NAMALWA (cell line): ENCODE results near the gene MRPL52.
"Not testable (repeated sequence)": the region's sequence is repeated elsewhere in the genome, so short reads cannot be mapped to it uniquely, and the experiment has no call there.

Experiments used
- DNase-seq: peaks from one replicate; pipeline ENCODE4 v3.0.0-alpha.2; 2015; ENCODE audit warnings: low spot score

The MRPL52 gene

DNA sequence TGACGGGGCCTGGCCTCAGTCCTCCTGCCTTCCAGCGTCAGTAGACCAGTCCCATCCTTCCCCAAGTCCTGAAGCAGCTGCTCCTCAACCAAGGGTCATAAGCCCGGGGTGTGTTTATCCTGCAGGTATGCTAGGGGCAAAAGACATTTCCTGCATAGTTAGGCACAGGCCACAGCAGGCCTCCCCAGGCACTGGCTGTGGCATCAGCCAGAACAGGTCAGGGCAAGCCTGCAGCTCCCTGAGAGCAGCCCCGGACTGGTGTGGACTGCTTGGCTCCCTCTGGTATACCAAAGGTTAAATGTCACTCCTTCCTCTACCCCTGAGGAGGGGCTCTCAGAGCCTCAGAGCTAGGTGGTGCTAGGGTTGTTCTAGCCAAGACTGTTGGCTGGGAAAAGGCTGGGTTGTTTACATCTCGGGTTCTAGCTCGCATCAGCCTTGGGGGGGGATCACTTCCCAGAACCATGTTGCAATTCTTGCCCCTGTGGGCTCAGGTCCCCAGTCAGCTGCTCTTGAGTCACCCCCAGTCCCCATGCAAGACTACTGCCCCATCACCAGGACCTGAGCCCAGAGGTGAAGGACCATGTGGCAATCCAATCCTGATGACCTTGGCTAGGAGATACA lies 9.6 kb downstream of the MRPL52 start:
- no peak for DNase-seq

DNA sequence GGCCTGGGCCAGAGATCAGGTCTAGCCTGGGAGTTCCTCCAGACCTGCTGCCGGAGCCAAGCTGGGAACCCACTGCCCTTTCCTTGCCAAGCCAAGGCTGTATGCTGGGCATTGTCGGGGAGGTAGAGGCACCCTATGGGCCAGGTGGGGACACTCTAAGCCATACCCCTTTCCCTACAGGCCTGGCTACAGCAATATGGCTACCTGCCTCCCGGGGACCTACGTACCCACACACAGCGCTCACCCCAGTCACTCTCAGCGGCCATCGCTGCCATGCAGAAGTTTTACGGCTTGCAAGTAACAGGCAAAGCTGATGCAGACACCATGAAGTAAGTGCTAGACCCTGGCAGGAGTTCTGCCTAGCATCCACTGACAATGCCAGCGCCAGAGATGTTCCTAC lies 11.6 kb downstream of the MRPL52 start:
- no peak for DNase-seq

DNA sequence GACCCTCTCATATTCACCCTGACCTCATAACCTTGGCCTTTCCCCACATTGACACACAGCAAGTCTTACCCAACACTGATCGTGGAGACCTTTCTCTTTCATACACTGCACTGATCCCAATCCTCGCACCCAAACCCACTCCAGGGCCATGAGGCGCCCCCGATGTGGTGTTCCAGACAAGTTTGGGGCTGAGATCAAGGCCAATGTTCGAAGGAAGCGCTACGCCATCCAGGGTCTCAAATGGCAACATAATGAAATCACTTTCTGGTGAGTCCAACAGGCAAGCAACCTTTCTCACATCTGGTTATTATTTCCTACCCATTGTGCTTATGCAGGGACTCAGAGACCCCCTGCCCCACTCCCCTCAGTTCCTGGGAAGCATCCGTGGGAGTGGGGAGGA lies 12.1 kb downstream of the MRPL52 start:
- DNase-seq, result no peak

DNA sequence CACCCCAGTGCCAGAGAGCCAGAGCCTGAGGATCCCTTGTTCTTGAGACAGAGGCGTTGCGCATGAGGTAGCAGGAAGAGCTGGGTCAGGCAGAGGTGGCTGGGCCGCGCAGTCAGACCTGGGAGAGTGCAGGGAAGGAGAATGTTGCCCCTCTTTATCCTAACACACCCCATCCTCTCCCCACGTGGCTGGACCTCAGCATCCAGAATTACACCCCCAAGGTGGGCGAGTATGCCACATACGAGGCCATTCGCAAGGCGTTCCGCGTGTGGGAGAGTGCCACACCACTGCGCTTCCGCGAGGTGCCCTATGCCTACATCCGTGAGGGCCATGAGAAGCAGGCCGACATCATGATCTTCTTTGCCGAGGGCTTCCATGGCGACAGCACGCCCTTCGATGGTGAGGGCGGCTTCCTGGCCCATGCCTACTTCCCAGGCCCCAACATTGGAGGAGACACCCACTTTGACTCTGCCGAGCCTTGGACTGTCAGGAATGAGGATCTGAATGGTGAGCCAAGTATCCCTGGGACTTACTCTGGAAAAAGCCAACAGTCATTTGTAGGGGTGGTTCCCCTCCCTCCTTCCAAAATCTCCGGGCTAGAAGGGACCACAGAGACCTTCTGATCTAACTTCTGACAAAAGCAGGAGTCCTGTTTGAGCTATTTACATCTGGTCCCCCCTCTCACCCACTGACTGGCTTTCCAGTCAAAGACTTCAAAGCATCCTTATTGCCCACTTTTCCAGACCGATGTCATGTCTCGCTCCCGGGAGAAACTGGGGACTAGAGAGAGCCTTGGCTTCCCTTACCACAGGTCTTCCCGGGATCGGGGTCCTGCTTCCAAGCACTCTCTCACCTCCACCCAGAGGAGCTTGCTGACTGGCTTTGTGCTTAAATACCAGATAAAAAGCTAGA lies 12.8 kb downstream of the MRPL52 start:
- no peak for DNase-seq

DNA sequence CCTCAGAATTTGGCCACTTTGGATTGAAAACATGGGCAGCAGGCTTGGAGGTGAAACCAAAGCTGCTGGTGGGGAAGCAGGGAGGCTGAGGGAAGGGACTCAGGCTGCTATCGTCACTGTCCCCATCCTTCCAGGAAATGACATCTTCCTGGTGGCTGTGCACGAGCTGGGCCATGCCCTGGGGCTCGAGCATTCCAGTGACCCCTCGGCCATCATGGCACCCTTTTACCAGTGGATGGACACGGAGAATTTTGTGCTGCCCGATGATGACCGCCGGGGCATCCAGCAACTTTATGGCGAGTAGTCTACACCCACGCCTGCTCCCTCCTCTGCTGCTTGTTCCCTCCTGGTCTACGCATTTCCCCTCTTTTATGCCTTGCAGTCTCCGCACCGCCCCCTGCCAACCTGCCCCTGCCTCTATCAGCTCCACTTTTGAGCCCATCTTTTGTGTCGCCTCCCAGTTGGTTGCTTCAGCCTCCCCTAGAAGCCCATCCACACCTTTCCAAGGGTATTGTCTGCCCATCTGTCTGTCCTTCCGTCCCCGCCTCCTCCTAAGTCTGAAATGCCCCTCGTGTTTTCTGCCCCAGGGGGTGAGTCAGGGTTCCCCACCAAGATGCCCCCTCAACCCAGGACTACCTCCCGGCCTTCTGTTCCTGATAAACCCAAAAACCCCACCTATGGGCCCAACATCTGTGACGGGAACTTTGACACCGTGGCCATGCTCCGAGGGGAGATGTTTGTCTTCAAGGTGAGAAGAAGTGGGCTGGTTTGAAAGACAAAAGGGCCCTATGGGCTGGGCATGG lies 13.6 kb downstream of the MRPL52 start:
- DNase-seq, result no peak

DNA sequence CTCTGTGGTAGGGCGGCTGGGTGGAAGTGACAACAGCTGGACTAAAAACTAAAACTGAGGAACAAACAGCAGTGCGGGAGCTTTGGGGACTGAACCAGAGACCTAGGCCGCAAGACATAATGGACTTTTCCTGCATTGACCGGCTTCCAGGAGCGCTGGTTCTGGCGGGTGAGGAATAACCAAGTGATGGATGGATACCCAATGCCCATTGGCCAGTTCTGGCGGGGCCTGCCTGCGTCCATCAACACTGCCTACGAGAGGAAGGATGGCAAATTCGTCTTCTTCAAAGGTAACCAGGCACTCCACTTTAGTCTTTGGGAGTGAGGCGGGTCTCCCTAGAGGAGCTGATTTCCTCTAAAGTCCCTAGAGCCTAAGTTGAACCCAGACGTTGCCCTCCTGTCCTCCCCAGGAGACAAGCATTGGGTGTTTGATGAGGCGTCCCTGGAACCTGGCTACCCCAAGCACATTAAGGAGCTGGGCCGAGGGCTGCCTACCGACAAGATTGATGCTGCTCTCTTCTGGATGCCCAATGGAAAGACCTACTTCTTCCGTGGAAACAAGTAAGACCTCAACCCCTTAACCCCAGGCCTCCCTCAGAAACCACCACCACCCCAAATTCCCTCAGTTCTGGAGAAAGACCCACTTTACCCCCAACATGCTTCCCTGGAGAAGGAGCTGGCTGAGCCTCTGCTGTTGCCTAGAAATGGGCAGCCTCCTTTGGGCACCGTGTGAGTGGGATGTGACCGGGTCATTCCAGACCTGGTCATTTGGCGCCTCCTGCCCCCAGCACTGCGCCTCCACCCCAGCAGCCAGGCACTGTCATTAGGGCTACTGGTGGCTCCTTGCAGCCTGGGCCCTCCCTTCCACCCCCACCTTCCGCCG lies 14.8 kb downstream of the MRPL52 start:
- DNase-seq, result no peak

DNA sequence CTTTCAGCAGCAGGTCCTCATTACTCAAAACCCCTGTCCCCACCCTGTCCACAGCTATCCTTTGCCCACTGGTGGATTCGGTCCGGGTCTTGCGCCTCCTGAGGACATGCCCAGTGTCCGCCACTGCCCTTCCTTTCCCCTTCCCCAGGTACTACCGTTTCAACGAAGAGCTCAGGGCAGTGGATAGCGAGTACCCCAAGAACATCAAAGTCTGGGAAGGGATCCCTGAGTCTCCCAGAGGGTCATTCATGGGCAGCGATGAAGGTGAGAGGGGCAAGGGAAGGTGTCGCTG lies 15.4 kb downstream of the MRPL52 start:
- no peak for DNase-seq

DNA sequence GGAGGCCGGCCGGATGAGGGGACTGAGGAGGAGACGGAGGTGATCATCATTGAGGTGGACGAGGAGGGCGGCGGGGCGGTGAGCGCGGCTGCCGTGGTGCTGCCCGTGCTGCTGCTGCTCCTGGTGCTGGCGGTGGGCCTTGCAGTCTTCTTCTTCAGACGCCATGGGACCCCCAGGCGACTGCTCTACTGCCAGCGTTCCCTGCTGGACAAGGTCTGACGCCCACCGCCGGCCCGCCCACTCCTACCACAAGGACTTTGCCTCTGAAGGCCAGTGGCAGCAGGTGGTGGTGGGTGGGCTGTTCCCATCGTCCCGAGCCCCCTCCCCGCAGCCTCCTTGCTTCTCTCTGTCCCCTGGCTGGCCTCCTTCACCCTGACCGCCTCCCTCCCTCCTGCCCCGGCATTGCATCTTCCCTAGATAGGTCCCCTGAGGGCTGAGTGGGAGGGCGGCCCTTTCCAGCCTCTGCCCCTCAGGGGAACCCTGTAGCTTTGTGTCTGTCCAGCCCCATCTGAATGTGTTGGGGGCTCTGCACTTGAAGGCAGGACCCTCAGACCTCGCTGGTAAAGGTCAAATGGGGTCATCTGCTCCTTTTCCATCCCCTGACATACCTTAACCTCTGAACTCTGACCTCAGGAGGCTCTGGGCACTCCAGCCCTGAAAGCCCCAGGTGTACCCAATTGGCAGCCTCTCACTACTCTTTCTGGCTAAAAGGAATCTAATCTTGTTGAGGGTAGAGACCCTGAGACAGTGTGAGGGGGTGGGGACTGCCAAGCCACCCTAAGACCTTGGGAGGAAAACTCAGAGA lies 16.3 kb downstream of the MRPL52 start:
- no peak for DNase-seq

DNA sequence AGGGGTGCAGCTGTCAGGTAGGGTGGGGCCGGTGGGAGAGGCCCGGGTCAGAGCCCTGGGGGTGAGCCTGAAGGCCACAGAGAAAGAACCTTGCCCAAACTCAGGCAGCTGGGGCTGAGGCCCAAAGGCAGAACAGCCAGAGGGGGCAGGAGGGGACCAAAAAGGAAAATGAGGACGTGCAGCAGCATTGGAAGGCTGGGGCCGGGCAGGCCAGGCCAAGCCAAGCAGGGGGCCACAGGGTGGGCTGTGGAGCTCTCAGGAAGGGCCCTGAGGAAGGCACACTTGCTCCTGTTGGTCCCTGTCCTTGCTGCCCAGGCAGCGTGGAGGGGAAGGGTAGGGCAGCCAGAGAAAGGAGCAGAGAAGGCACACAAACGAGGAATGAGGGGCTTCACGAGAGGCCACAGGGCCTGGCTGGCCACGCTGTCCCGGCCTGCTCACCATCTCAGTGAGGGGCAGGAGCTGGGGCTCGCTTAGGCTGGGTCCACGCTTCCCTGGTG lies 17.2 kb downstream of the MRPL52 start:
- DNase-seq, result no peak

DNA sequence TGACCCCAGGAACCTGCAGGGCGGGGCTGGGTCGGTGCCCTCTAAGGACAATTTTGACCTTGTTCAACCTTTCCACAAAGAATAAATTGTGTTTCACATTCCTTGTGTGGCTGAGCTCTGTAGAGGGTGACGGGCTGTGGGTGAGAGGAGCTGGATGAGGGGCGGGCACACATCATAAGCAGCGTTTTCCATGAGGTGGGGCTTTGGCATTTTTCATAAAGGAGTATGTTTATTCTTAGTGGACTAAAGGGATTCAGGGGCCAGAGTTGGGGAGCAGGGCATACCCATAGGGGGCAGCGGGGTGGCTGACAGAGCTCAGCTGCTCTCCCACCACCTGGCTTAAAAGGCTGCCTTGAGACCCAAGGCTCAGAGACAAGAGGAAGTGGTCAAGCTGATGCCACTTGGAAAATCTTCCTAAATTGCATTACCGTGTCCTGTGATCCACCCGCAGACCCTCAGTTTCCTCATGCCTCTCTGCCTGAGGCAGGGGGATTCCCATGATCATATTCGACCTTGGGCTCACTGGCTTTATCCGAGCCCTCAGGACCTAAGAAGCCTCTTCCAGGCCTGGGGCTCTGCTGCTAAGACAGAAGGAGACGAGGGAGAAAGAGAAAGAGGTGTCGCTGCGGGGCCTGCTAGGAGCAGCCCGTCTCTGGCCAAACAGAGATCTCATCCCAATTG lies 18.1 kb downstream of the MRPL52 start:
- DNase-seq, result no peak

DNA sequence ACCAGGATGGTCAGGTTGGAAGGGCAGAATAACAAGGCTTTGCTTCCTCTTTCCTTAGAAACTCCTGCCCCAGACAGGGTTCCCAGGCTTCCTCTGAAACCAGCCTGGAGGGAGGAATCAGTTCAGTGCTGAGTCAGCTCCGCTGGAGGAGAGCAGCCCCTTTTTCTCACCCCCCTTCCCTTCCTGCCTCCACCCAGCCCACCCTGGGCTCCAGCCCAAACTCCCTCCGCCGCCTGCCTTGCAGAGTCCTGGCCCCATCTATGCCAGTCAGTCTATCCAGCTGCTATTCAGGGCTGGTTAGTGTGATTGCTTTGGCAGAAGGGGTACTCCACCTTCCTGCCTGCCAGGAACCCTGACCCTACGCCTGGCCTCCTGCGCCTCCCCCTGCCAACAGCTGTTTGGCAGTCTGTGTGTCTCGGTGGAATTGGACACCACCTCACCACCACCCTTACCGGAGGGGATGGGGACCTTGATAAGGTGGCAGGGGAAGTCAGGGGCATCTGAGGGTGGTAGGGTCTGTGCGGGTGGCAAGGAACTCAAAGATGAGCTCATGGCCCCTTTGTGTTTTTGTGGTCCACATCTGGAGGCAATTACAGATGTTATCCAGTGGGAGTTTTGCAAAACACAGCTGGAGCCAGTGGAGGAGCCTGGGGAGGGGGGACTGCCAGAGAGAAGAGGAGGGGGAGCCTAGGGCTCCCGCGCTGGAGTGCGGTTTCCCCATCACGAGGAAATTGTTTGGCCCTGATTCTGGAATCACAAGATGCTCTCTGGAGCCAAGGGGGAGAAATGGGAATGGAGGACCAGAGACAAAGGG lies 18.9 kb downstream of the MRPL52 start:
- no peak for DNase-seq

DNA sequence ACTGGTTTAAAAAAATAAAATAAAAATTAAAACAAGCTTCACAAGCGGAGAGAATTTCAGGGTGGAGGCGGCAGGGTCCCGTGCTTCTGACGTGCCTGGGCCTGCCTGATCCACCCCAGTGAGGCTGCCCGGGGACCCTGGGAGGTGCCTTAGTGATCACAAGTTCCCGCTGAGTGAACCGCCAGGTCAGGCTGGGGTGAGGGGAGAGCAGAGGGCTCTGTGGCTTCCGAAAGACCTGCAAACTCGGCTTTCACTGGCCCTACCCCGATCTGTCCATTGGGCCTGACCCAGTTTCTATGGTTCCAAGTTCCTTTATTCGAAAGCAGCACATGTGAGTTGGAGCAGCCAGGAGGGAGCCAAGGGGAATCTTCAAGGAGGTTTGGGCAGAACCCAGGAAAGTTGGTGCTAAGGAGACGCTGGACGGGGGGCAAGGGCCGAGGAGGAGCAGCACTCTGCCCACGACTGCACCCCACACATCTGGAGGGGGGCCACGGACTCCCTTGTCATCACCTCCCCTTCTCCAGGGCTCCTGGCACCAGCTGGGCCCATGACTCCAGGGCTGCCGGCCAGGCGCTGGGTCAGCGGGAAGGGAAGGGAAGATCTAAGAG lies 19.6 kb downstream of the MRPL52 start:
- DNase-seq, result no peak

DNA sequence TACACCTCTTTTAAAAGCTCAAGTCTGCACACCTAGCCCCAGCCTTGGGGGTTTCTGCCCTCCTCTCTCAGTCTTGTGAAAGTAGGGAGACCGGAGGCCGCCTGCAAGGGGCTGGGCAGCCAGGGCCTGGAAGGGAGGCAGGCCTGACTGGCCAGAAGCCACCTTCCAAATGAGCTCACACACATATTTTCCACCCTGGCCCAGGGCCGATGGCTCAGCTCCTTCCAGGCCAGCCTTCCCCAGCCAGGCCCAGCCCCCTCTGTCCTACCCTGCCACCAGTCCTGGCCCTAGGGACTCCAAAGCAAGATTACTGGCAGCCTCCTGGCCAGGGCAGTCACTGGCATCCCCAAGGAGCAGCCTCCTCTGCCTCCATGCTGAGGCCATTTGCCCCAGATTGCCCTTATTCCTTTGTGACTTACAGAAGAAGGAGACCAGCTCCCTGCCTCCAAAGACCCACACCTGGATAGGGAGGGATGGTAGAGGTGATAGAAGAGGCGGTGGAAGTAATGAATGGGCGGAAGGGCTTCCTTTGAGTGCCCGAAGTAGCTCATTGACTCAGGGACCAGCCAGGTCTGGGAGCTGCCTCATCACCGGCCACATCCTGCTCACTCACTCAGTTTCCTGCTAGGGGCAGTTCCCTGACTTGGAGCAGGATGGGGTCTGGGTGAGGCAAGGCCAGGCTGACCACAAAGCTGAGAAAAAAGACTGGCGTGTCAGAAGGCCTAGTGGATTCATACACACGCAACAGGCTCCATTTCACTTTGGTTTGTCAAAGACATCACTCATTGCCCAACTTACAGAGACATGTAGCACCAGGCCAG lies 21.5 kb downstream of the MRPL52 start:
- no peak for DNase-seq

DNA sequence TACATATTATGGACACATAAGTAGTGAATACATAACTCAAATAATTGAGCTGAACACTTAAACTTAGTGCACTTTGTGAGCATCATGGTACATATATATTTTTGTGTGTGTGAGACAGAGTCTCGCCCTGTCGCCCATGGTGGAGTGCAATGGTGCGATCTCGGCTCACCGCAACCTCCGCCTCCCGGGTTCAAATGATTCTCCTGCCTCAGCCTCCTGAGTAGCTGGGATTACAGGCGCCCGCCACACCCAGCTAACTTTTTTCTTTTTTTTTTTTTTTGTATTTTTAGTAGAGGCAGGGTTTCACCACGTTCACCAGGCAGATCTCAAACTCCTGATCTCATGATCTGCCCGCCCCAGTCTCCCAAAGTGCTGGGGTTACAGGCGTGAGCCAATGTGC lies 22.5 kb downstream of the MRPL52 start:
- not testable (repeated sequence) for DNase-seq

DNA sequence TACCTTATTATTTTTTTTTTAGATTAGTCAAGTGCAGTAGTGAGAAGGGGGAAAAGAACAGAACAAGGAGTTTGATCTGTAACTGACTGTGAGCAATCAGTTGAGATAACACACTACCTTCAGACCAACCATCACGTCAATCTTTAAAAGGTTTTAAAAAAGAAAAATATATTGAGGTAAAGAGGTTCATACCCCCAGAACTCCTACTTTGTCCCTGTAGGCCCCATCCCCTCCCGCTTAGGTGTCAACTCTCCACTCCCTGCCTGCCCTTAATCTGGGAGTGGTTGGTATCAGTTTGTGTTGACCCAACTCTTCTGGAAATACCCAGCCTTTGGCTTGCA lies 22.9 kb downstream of the MRPL52 start:
- no peak for DNase-seq

DNA sequence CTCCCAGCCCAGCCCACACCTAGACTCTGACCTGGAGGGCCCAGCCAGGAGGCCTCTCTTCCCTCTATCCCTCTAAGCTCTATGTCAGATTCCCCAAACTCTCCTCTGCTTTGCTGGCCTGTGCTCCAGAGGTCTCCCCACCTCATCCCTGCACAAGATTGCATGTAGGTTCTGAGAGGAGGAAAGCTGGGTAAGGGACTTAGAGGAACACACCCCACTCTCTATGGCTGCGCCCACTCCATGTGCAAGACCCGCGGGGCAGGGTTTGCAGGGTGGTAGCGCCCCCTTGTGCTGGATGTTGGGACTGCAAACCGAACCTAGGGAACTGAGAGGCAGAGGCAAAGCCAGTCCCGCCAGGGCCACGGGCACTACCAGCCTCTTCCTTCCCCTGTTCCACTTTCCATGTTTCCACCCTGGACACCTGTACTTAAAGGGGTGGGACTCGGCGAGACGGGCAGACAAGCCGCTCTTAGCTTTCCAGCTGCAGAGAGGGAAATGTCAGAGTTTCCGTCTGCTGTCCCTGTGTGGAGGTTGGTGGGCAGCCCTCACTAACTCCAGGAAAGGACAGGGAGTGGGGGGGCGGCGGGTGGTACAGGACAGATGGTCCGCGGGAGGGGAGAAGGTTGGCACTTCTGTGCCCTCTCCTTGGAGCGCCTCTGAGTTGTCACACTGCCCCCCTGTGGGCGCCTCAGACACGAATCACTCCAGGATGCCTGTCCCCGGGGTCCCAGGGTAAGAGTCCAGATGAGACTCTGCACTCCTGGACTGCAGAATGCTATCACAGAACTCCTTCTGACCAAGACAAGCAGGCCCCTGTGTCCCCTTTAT lies 23.5 kb downstream of the MRPL52 start:
- peak; percentile 90 for DNase-seq

DNA sequence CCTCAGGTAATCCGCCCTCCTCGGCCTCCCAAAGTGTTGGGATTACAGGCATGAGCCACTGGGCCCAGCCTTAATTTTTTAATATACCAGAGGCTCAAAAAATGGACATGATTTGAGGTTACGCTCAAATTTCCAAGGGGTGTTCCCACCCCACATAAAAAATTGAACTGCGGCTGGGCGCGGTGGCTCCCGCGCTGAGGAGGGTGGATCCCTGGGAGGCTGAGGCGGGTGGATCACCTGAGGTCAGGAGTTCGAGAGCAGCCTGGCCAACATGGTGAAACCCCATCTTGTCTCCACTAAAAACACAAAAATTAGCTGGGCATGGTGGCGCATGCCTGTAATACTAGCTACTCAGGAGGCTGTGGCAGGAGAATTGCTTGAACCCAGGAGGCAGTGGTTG lies 24.6 kb downstream of the MRPL52 start:
- DNase-seq, result not testable (repeated sequence)
